A549 (cell line): ENCODE results near the gene AP2B1. TPM values are rescaled to one million over a fixed set of nuclear protein-coding genes. Genes with fewer than 3 reads are reported as not detected.

Source experiments
- ATAC-seq, 2 experiments: fragments of 200-7000 bp in 1 of 2; fragments of >200 bp in 1 of 2; cut with Nextera tagmentation in 1 of 2; cut with Tn5 transposase in 1 of 2; 3 replicates each; pipeline versions ENCODE4 v1.8.0 to v1.9.1; 2018 to 2020; ENCODE audit warnings: mild to moderate bottlenecking in 1 of 2, moderate library complexity in 1 of 2
- CTCF ChIA-PET: fragments of 300-600 bp; sonication (Branson Sonifier 250); formaldehyde crosslinking; extraction: SDS; loops from one replicate; lab custom pipeline; 2021; ENCODE audit warnings: antibody characterized with exemption, inconsistent platforms; lab: Yijun Ruan, JAX
- POLR2A ChIA-PET: fragments of 350-600 bp; formaldehyde crosslinking; extraction: SDS; loops from one replicate; lab custom pipeline; 2021; ENCODE audit warnings: antibody characterized with exemption, inconsistent platforms; lab: Yijun Ruan, JAX
- DNase-seq, 2 experiments: peaks; one replicate each; pipeline versions ENCODE4 v3.0.0 to v3.0.0-alpha.2; 2011 to 2016; ENCODE audit warnings: low read depth in 1 of 2, low spot score in 1 of 2
- FAIRE-seq: peaks from 2 replicates; lab custom pipeline; 2011; peaks lifted over from hg19 to GRCh38; lab: Jason Lieb, UNC
- H3K27ac ChIP-seq, 2 experiments: fragments of >200 bp; sonication (Bioruptor Twin); formaldehyde crosslinking; 3 replicates each; pipeline ENCODE4 v1.5.1; 2016 to 2017
- H3K4me1 ChIP-seq: fragments of >200 bp; sonication (Bioruptor Twin); formaldehyde crosslinking; 3 replicates; pipeline ENCODE4 v1.6.1; 2016
- H3K4me2 ChIP-seq: fragments of >200 bp; sonication (Bioruptor Twin); formaldehyde crosslinking; 3 replicates; pipeline ENCODE4 v1.6.1; 2016
- H3K4me3 ChIP-seq: fragments of >200 bp; sonication (Bioruptor Twin); formaldehyde crosslinking; 3 replicates; pipeline ENCODE4 v1.5.1; 2016
- H3K9me3 ChIP-seq: fragments of >200 bp; sonication (Bioruptor Twin); formaldehyde crosslinking; 3 replicates; pipeline ENCODE4 v1.6.1; 2016
- ATOH8 ChIP-seq: fragments of 250-450 bp; sonication (Bioruptor Pico); IDR thresholded peaks from 2 replicates; pipeline ENCODE4 v1.5.0; 2020; ENCODE audit warnings: low read depth, mild to moderate bottlenecking, moderate library complexity
- BCL3 ChIP-seq: fragments of >200 bp; sonication (Bioruptor Twin); formaldehyde crosslinking; IDR thresholded peaks from 3 replicates; pipeline ENCODE4 v1.6.1; 2016
- BHLHE40 ChIP-seq: IDR thresholded peaks from 2 replicates; pipeline ENCODE4 v1.6.1; 2012; ENCODE audit warnings: low read depth, low read length, inconsistent platforms
- CBX8 ChIP-seq: fragments of 200-600 bp; sonication (generic); IDR thresholded peaks from 2 replicates; pipeline ENCODE4 v1.6.1; 2016
- CHD4 ChIP-seq: fragments of 200-600 bp; sonication (generic); IDR thresholded peaks from 2 replicates; pipeline ENCODE4 v1.6.1; 2016; ENCODE audit warnings: antibody characterized with exemption, mild to moderate bottlenecking, borderline replicate concordance
- EHF ChIP-seq: fragments of 250-450 bp; sonication (Bioruptor Pico); IDR thresholded peaks from 2 replicates; pipeline ENCODE4 v1.5.0; 2020; ENCODE audit warnings: mild to moderate bottlenecking
- EHMT2 ChIP-seq: fragments of 200-600 bp; sonication (generic); IDR thresholded peaks from 2 replicates; pipeline ENCODE4 v1.6.1; 2016; ENCODE audit warnings: antibody characterized with exemption, low read depth, mild to moderate bottlenecking, moderate library complexity
- EP300 ChIP-seq, 2 experiments: fragments of >200 bp; sonication (Bioruptor Twin); formaldehyde crosslinking; IDR thresholded peaks; 2 replicates in 1 of 2; 3 replicates in 1 of 2; pipeline ENCODE4 v1.6.1; 2016 to 2017
- FOXS1 ChIP-seq: fragments of 250-450 bp; sonication (Bioruptor Pico); IDR thresholded peaks from 2 replicates; pipeline ENCODE4 v1.5.0; 2020; ENCODE audit warnings: mild to moderate bottlenecking, moderate library complexity
- GATA3 ChIP-seq: IDR thresholded peaks from 2 replicates; pipeline ENCODE4 v1.6.1; 2012; ENCODE audit warnings: borderline replicate concordance
- HDAC2 ChIP-seq: fragments of 200-600 bp; sonication (generic); IDR thresholded peaks from 2 replicates; pipeline ENCODE4 v1.6.1; 2016
- HMGXB4 ChIP-seq: fragments of 250-450 bp; sonication (Bioruptor Pico); IDR thresholded peaks from 2 replicates; pipeline ENCODE4 v1.5.0; 2021; ENCODE audit warnings: mild to moderate bottlenecking, moderate library complexity, borderline replicate concordance
- HOXB5 ChIP-seq: fragments of 250-450 bp; sonication (Bioruptor Pico); IDR thresholded peaks from 2 replicates; pipeline ENCODE4 v1.5.0; 2020; ENCODE audit warnings: mild to moderate bottlenecking, moderate library complexity
- JUN ChIP-seq, 2 experiments: fragments of >200 bp; sonication (Bioruptor Twin); formaldehyde crosslinking; IDR thresholded peaks; 2 replicates in 1 of 2; 3 replicates in 1 of 2; pipeline ENCODE4 v1.6.1; 2016 to 2017
- JUNB ChIP-seq: fragments of >200 bp; sonication (Bioruptor Twin); formaldehyde crosslinking; IDR thresholded peaks from 2 replicates; pipeline ENCODE4 v1.6.1; 2016
- KDM5A ChIP-seq: fragments of 200-600 bp; sonication (generic); IDR thresholded peaks from 2 replicates; pipeline ENCODE4 v1.6.1; 2016; ENCODE audit warnings: antibody characterized with exemption, mild to moderate bottlenecking
- MAFK ChIP-seq: fragments of 450-650 bp; IDR thresholded peaks from 2 replicates; pipeline ENCODE4 v1.6.1; 2014; ENCODE audit not compliant: partially characterized antibody
- RARB ChIP-seq: fragments of 250-450 bp; sonication (Bioruptor Pico); IDR thresholded peaks from 2 replicates; pipeline ENCODE4 v1.8.0; 2021; ENCODE audit warnings: mild to moderate bottlenecking, moderate library complexity
- REST ChIP-seq: fragments of 200-600 bp; sonication (generic); IDR thresholded peaks from 2 replicates; pipeline ENCODE4 v1.6.1; 2016; ENCODE audit warnings: antibody characterized with exemption, mild to moderate bottlenecking, moderate library complexity
- SMC3 ChIP-seq: fragments of >200 bp; sonication (Bioruptor Twin); formaldehyde crosslinking; IDR thresholded peaks from 3 replicates; pipeline ENCODE4 v1.6.1; 2018; ENCODE audit warnings: inconsistent platforms
- TFCP2L1 ChIP-seq: fragments of 250-450 bp; sonication (Bioruptor Pico); IDR thresholded peaks from 2 replicates; pipeline ENCODE4 v1.5.0; 2021; ENCODE audit warnings: mild to moderate bottlenecking
- ZC3H11A ChIP-seq: fragments of 450-650 bp; IDR thresholded peaks from 2 replicates; pipeline ENCODE4 v1.6.1; 2014; ENCODE audit warnings: antibody characterized with exemption, mild to moderate bottlenecking
- WGBS: methylation state at CpG from one replicate; pipeline ENCODE4 v1.1.6; 2017; ENCODE audit errors: missing lambda C conversion rate; 5-methylcytosine and 5-hydroxymethylcytosine counted together
- polyA plus RNA-seq, 4 experiments: library from polyadenylated mRNA; depleted of rRNA in 3 of 4; stranded (reverse); fragments of >200 nt; fragmentation: RNase III in 1 of 4; extraction: RNeasy Plus Mini Kit Qiagen cat#74134 plus additional on column Dnase treatment in 1 of 4; gene quantifications; 2 replicates in 3 of 4; 3 replicates in 1 of 4; pipeline ENCODE4 v1.2.3, GENCODE V29; 2011 to 2017

AP2B1 gene
- polyA plus RNA-seq, 2 of the 4 experiments (the other 2 are of a cell fraction): 110 to 278 TPM

- no peak for DNase-seq
- Histone ChIP-seq H3K4me3 (no peak overlapping the region), H3K27ac (no peak overlapping the region), H3K9me3 (no peaks in the 10 kb centered on the region), H3K4me1 (peaks cover 7% of the 10 kb centered on the region; the same call in 1 of the 3 replicates), H3K4me2 (no peak overlapping the region)
- no peak for ATAC-seq
- 47% methylated on average over 7 of the region's 7 CpGs for WGBS
- ChIA-PET CTCF (interaction anchor here (3.0 to 34.8 kb wide), 6 partner anchors 14 to 205 kb away, joined by 7 to 1116 read pairs (median 178); partner anchors contain the start of genes C17orf50, RASL10B and SLFN12L), POLR2A (no interaction called here)
- TF ChIP-seq EP300 (IDR thresholded peaks at IDR 0.05): no peak
- TF ChIP-seq GATA3: no peak
- no peak for TF ChIP-seq KDM5A
- TF ChIP-seq CBX8: no peak
- no peak for TF ChIP-seq SMC3
- no peak for TF ChIP-seq EHF
- TF ChIP-seq JUN (IDR thresholded peaks at IDR 0.05): no peak
- TF ChIP-seq TFCP2L1: no peak
- no peak for TF ChIP-seq ZC3H11A
- TF ChIP-seq JUNB: no peak
- FAIRE-seq: no peak
Observed at GRCh38 chr17:35742896-35743477, 155.9 kb downstream of the AP2B1 start.

- Histone ChIP-seq H3K4me1 (peaks cover 10% of the 10 kb centered on the region; the same call in 1 of the 3 replicates), H3K4me2 (no peak overlapping the region), H3K4me3 (no peak overlapping the region), H3K27ac (no peak overlapping the region)
- FAIRE-seq (no peak), DNase-seq (peak in 1 of 2 experiments; percentile 49)
- no peak for TF ChIP-seq MAFK
- TF ChIP-seq TFCP2L1: no peak
- no peak for TF ChIP-seq FOXS1 (CRISPR knock-in tag)
- 0 out of 2 replicates have a peak, but pooled peaks have one; percentile 35 for TF ChIP-seq ATOH8
- TF ChIP-seq EHF: no peak
- no peak for TF ChIP-seq HDAC2
- TF ChIP-seq RARB (CRISPR knock-in tag): no peak
- TF ChIP-seq HOXB5 (CRISPR knock-in tag): 0 out of 2 replicates have a peak, but pooled peaks have one; percentile 39
- TF ChIP-seq REST: peak; percentile 94
- no peak for TF ChIP-seq JUN (IDR thresholded peaks at IDR 0.05)
- TF ChIP-seq EHMT2: peak; percentile 74; the same call in 1 of the 2 replicates
- TF ChIP-seq, all 56 proteins: peak for 4
- H3K9me3 ChIP-seq: no peaks in the 10 kb centered on the region
- ChIA-PET POLR2A (no interaction called here), CTCF (interaction anchor here (0.6 to 34.8 kb wide), 10 partner anchors 15 to 206 kb away, joined by 3 to 1116 read pairs (median 8); partner anchors contain the start of genes C17orf50, RASL10B and SLFN12L)
- no peak for ATAC-seq
- WGBS: 65% methylated on average over 7 of the region's 7 CpGs
Observed at GRCh38 chr17:35743626-35744328, 156.7 kb downstream of the AP2B1 start.

GRCh38 chr17:35744830-35745229 is 157.7 kb downstream of the AP2B1 start:
- no peak for TF ChIP-seq BCL3
- no peak for TF ChIP-seq HMGXB4
- TF ChIP-seq BHLHE40: no peak
- no peak for TF ChIP-seq JUN (IDR thresholded peaks at IDR 0.05)
- TF ChIP-seq EP300 (IDR thresholded peaks at IDR 0.05): no peak
- TF ChIP-seq ATOH8: no peak
- no peak for TF ChIP-seq CHD4
- TF ChIP-seq, all 56 proteins: peak for 0
- ATAC-seq (no peak), DNase-seq (no peak), FAIRE-seq (no peak)
- peaks cover 13% of the 10 kb centered on the region; the same call in 2 of the 3 replicates for H3K4me1 ChIP-seq
- WGBS: 49% methylated on average over 8 of the region's 8 CpGs
- no peak overlapping the region for H3K4me3 ChIP-seq
- POLR2A ChIA-PET: no interaction called here
- no peak overlapping the region for H3K27ac ChIP-seq
- CTCF ChIA-PET: interaction anchor here (0.7 to 34.8 kb wide), 10 partner anchors 16 to 1863 kb away, joined by 3 to 1116 read pairs (median 8); partner anchors contain the start of genes C17orf50, RASL10B and SLFN12L
- no peaks in the 10 kb centered on the region for H3K9me3 ChIP-seq
- no peak overlapping the region for H3K4me2 ChIP-seq
